LHCN-M2 (cell line): ENCODE measurements around the gene ARHGAP42. TPM values are rescaled to one million over a fixed set of nuclear protein-coding genes. Genes with fewer than 3 reads are reported as not detected.

Source experiments
- DNase-seq: peaks from one replicate; pipeline ENCODE4 v3.0.0-alpha.2; 2012; ENCODE audit warnings: low read depth
- total RNA-seq: library from RNA; depleted of rRNA; stranded (reverse); fragments of >200 nt; gene quantifications from 2 replicates; pipeline ENCODE4 v1.2.3, GENCODE V29; 2014

Gene ARHGAP42
- total RNA-seq, 1 experiment from 2014 or later, result 10.3 TPM

- peak; percentile 38 for DNase-seq
Observed at GRCh38 chr11:100918551-100919500, 231.7 kb downstream of the ARHGAP42 start.

- DNase-seq, result no peak
Observed at GRCh38 chr11:100920593-100920992, 233.5 kb downstream of the ARHGAP42 start.

- DNase-seq, result no peak
Observed at GRCh38 chr11:100922121-100922520, 235.0 kb downstream of the ARHGAP42 start.

- DNase-seq, result peak; percentile 80
Observed at GRCh38 chr11:100923555-100923954, 236.5 kb downstream of the ARHGAP42 start.

- peak; percentile 74 for DNase-seq
Observed at GRCh38 chr11:100925935-100926334, 238.8 kb downstream of the ARHGAP42 start.

- DNase-seq, result no peak
Observed at GRCh38 chr11:100927579-100927978, 240.5 kb downstream of the ARHGAP42 start.

- DNase-seq, result no peak
Observed at GRCh38 chr11:100928426-100928825, 241.3 kb downstream of the ARHGAP42 start.

GRCh38 chr11:100929377-100929776 is 242.3 kb downstream of the ARHGAP42 start:
- peak; percentile 61 for DNase-seq

- DNase-seq, result peak; percentile 70
Observed at GRCh38 chr11:100930185-100930778, 243.2 kb downstream of the ARHGAP42 start.

GRCh38 chr11:100932474-100933100 is 245.5 kb downstream of the ARHGAP42 start:
- DNase-seq, result peak; percentile 47

GRCh38 chr11:100936781-100937180 is 249.7 kb downstream of the ARHGAP42 start:
- DNase-seq, result no peak

- no peak for DNase-seq
Observed at GRCh38 chr11:100939571-100939970, 252.5 kb downstream of the ARHGAP42 start.

- DNase-seq, result no peak
Observed at GRCh38 chr11:100940111-100940510, 253.0 kb downstream of the ARHGAP42 start.

- DNase-seq, result no peak
Observed at GRCh38 chr11:100941033-100941432, 253.9 kb downstream of the ARHGAP42 start.

- DNase-seq, result no peak
Observed at GRCh38 chr11:100942016-100942415, 254.9 kb downstream of the ARHGAP42 start.

- no peak for DNase-seq
Observed at GRCh38 chr11:100948936-100949335, 261.8 kb downstream of the ARHGAP42 start.

- DNase-seq, result no peak
Observed at GRCh38 chr11:100949443-100949842, 262.4 kb downstream of the ARHGAP42 start.

GRCh38 chr11:100955318-100955717 is 268.2 kb downstream of the ARHGAP42 start:
- no peak for DNase-seq

- no peak for DNase-seq
Observed at GRCh38 chr11:100956351-100956750, 269.3 kb downstream of the ARHGAP42 start.

- DNase-seq, result no peak
Observed at GRCh38 chr11:100957499-100957898, 270.4 kb downstream of the ARHGAP42 start.

GRCh38 chr11:100961633-100962032 is 274.5 kb downstream of the ARHGAP42 start:
- DNase-seq, result no peak

- DNase-seq, result no peak
Observed at GRCh38 chr11:100963375-100963774, 276.3 kb downstream of the ARHGAP42 start.
